ENCODE results near the gene SSBP3.
"Not testable (repeated sequence)": the region's sequence is repeated elsewhere in the genome, so short reads cannot be mapped to it uniquely, and the experiment has no call there.

DNA sequence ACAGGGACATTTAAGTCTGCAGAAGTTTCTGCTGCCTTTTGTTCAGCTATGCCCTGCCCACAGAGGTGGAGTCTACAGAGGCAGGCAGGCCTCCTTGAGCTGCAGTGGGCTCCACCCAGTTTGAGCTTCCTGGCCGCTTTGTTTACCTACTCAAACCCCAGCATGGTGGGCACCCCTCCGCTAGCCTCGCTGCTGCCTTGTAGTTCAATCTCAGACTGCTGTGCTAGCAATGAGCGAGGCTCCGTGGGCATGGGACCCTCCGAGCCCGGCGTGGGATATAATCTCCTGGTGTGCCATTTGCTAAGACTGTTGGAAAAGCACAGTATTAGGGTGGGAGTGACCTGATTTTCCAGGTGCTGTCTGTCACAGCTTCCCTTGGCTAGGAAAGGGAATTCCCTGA is 42.6 kb upstream of the SSBP3 start:
- not testable (repeated sequence) for TF ChIP-seq YY1 (IDR thresholded peaks at IDR 0.05; ENCODE audit: insufficient read depth, insufficient read length); ZNF274 (IDR thresholded peaks at IDR 0.05; ENCODE audit: low read depth, low read length)
